Measurements from ENCODE around the gene ZNHIT1.
A peak's percentile ranks its signal among the peaks of the same experiment; 100 is the strongest.
"Not testable (repeated sequence)": the region's sequence is repeated elsewhere in the genome, so short reads cannot be mapped to it uniquely, and the experiment has no call there.

The ZNHIT1 gene

GRCh38 chr7:101251871-101252659 is 34.1 kb downstream of the ZNHIT1 start:
- H3K4me3 ChIP-seq (ENCODE audit: low read depth in 1 of 5, low read length in 5 of 5), result peak overlapping the region; percentile 90 to 99 (median 97)
- peaks cover 0 to 2% (median 0%) of the 10 kb centered on the region in 5 donors for H3K27me3 ChIP-seq (ENCODE audit: control insufficient read depth in 5 of 5, insufficient read depth in 4 of 5, low read length in 5 of 5)
- peaks cover 0 to 18% (median 3%) of the 10 kb centered on the region in 5 donors for H3K36me3 ChIP-seq (ENCODE audit: control insufficient read depth in 5 of 5, insufficient read depth in 5 of 5, low read length in 5 of 5)
- H3K9me3 ChIP-seq (ENCODE audit: control insufficient read depth in 5 of 5, low read length in 5 of 5), result no peaks in the 10 kb centered on the region
- peaks cover 1 to 25% (median 18%) of the 10 kb centered on the region in 5 donors for H3K4me1 ChIP-seq (ENCODE audit: control insufficient read depth in 5 of 5, insufficient read depth in 5 of 5, low read length in 5 of 5)
- peak overlapping the region; percentile 94 to 99 (median 95) for H3K9ac ChIP-seq (ENCODE audit: low read length in 5 of 5)
- peak overlapping the region; percentile 80 for H3K27ac ChIP-seq (ENCODE audit: low read depth, low read length)

- not testable (repeated sequence) for H3K4me3 ChIP-seq (ENCODE audit: low read depth in 1 of 5, low read length in 5 of 5); H3K9ac ChIP-seq (ENCODE audit: low read length in 5 of 5); H3K27me3 ChIP-seq (ENCODE audit: control insufficient read depth in 5 of 5, insufficient read depth in 4 of 5, low read length in 5 of 5); H3K27ac ChIP-seq (ENCODE audit: low read depth, low read length); H3K9me3 ChIP-seq (ENCODE audit: control insufficient read depth in 5 of 5, low read length in 5 of 5)
- Histone ChIP-seq H3K36me3 (ENCODE audit: control insufficient read depth in 5 of 5, insufficient read depth in 5 of 5, low read length in 5 of 5) (peaks cover 0 to 14% (median 0%) of the 10 kb centered on the region in 5 donors), H3K4me1 (ENCODE audit: control insufficient read depth in 5 of 5, insufficient read depth in 5 of 5, low read length in 5 of 5) (peaks cover 1 to 25% (median 18%) of the 10 kb centered on the region in 5 donors)
These were observed 35.2 kb downstream of the ZNHIT1 start for GRCh38 chr7:101253199-101253598.

- Histone ChIP-seq H3K4me1 (ENCODE audit: control insufficient read depth in 5 of 5, insufficient read depth in 5 of 5, low read length in 5 of 5) (peaks cover 1 to 19% (median 12%) of the 10 kb centered on the region in 5 donors), H3K9ac (ENCODE audit: low read length in 5 of 5) (no peak overlapping the region), H3K4me3 (ENCODE audit: low read depth in 1 of 5, low read length in 5 of 5) (no peak overlapping the region), H3K27me3 (ENCODE audit: control insufficient read depth in 5 of 5, insufficient read depth in 4 of 5, low read length in 5 of 5) (peaks cover 0 to 2% (median 0%) of the 10 kb centered on the region in 5 donors), H3K36me3 (ENCODE audit: control insufficient read depth in 5 of 5, insufficient read depth in 5 of 5, low read length in 5 of 5) (no peaks in the 10 kb centered on the region), H3K27ac (ENCODE audit: low read depth, low read length) (no peak overlapping the region), H3K9me3 (ENCODE audit: control insufficient read depth in 5 of 5, low read length in 5 of 5) (no peaks in the 10 kb centered on the region)
These were observed 37.8 kb downstream of the ZNHIT1 start for GRCh38 chr7:101255796-101256195.

- H3K27me3 ChIP-seq (ENCODE audit: control insufficient read depth in 5 of 5, insufficient read depth in 4 of 5, low read length in 5 of 5), result peaks cover 0 to 2% (median 0%) of the 10 kb centered on the region in 5 donors
- no peaks in the 10 kb centered on the region for H3K4me1 ChIP-seq (ENCODE audit: control insufficient read depth in 5 of 5, insufficient read depth in 5 of 5, low read length in 5 of 5)
- H3K9ac ChIP-seq (ENCODE audit: low read length in 5 of 5), result no peak overlapping the region
- no peaks in the 10 kb centered on the region for H3K36me3 ChIP-seq (ENCODE audit: control insufficient read depth in 5 of 5, insufficient read depth in 5 of 5, low read length in 5 of 5)
- no peaks in the 10 kb centered on the region for H3K9me3 ChIP-seq (ENCODE audit: control insufficient read depth in 5 of 5, low read length in 5 of 5)
- H3K27ac ChIP-seq (ENCODE audit: low read depth, low read length), result no peak overlapping the region
- H3K4me3 ChIP-seq (ENCODE audit: low read depth in 1 of 5, low read length in 5 of 5), result no peak overlapping the region
These were observed 40.3 kb downstream of the ZNHIT1 start for GRCh38 chr7:101258243-101258731.

- not testable (repeated sequence) for H3K4me1 ChIP-seq (ENCODE audit: control insufficient read depth in 5 of 5, insufficient read depth in 5 of 5, low read length in 5 of 5); H3K9ac ChIP-seq (ENCODE audit: low read length in 5 of 5); H3K4me3 ChIP-seq (ENCODE audit: low read depth in 1 of 5, low read length in 5 of 5); H3K27me3 ChIP-seq (ENCODE audit: control insufficient read depth in 5 of 5, insufficient read depth in 4 of 5, low read length in 5 of 5); H3K27ac ChIP-seq (ENCODE audit: low read depth, low read length); H3K9me3 ChIP-seq (ENCODE audit: control insufficient read depth in 5 of 5, low read length in 5 of 5); H3K36me3 ChIP-seq (ENCODE audit: control insufficient read depth in 5 of 5, insufficient read depth in 5 of 5, low read length in 5 of 5)
These were observed 46.2 kb downstream of the ZNHIT1 start for GRCh38 chr7:101264102-101264706.

GRCh38 chr7:101265622-101266516 is 47.9 kb downstream of the ZNHIT1 start:
- Histone ChIP-seq H3K9me3 (ENCODE audit: control insufficient read depth in 5 of 5, low read length in 5 of 5) (no peaks in the 10 kb centered on the region), H3K36me3 (ENCODE audit: control insufficient read depth in 5 of 5, insufficient read depth in 5 of 5, low read length in 5 of 5) (no peaks in the 10 kb centered on the region), H3K9ac (ENCODE audit: low read length in 5 of 5) (no peak overlapping the region), H3K4me3 (ENCODE audit: low read depth in 1 of 5, low read length in 5 of 5) (no peak overlapping the region), H3K27me3 (ENCODE audit: control insufficient read depth in 5 of 5, insufficient read depth in 4 of 5, low read length in 5 of 5) (peaks cover 0 to 5% (median 0%) of the 10 kb centered on the region in 5 donors), H3K27ac (ENCODE audit: low read depth, low read length) (no peak overlapping the region), H3K4me1 (ENCODE audit: control insufficient read depth in 5 of 5, insufficient read depth in 5 of 5, low read length in 5 of 5) (no peaks in the 10 kb centered on the region)

- H3K9ac ChIP-seq (ENCODE audit: low read length in 5 of 5), result no peak overlapping the region
- peaks cover 0 to 5% (median 0%) of the 10 kb centered on the region in 5 donors for H3K27me3 ChIP-seq (ENCODE audit: control insufficient read depth in 5 of 5, insufficient read depth in 4 of 5, low read length in 5 of 5)
- H3K36me3 ChIP-seq (ENCODE audit: control insufficient read depth in 5 of 5, insufficient read depth in 5 of 5, low read length in 5 of 5), result no peaks in the 10 kb centered on the region
- H3K9me3 ChIP-seq (ENCODE audit: control insufficient read depth in 5 of 5, low read length in 5 of 5), result no peaks in the 10 kb centered on the region
- no peak overlapping the region for H3K27ac ChIP-seq (ENCODE audit: low read depth, low read length)
- H3K4me3 ChIP-seq (ENCODE audit: low read depth in 1 of 5, low read length in 5 of 5), result no peak overlapping the region
- no peaks in the 10 kb centered on the region for H3K4me1 ChIP-seq (ENCODE audit: control insufficient read depth in 5 of 5, insufficient read depth in 5 of 5, low read length in 5 of 5)
These were observed 51.7 kb downstream of the ZNHIT1 start for GRCh38 chr7:101269664-101270063.

- Histone ChIP-seq H3K4me3 (ENCODE audit: low read depth in 1 of 5, low read length in 5 of 5) (no peak overlapping the region), H3K27me3 (ENCODE audit: control insufficient read depth in 5 of 5, insufficient read depth in 4 of 5, low read length in 5 of 5) (peaks cover 0 to 6% (median 5%) of the 10 kb centered on the region in 5 donors), H3K9ac (ENCODE audit: low read length in 5 of 5) (no peak overlapping the region), H3K9me3 (ENCODE audit: control insufficient read depth in 5 of 5, low read length in 5 of 5) (no peaks in the 10 kb centered on the region), H3K27ac (ENCODE audit: low read depth, low read length) (no peak overlapping the region), H3K4me1 (ENCODE audit: control insufficient read depth in 5 of 5, insufficient read depth in 5 of 5, low read length in 5 of 5) (no peaks in the 10 kb centered on the region), H3K36me3 (ENCODE audit: control insufficient read depth in 5 of 5, insufficient read depth in 5 of 5, low read length in 5 of 5) (no peaks in the 10 kb centered on the region)
These were observed 53.1 kb downstream of the ZNHIT1 start for GRCh38 chr7:101271021-101271420.

GRCh38 chr7:101273206-101273605 is 55.2 kb downstream of the ZNHIT1 start:
- Histone ChIP-seq H3K27ac (ENCODE audit: low read depth, low read length) (no peak overlapping the region), H3K4me1 (ENCODE audit: control insufficient read depth in 5 of 5, insufficient read depth in 5 of 5, low read length in 5 of 5) (no peaks in the 10 kb centered on the region), H3K36me3 (ENCODE audit: control insufficient read depth in 5 of 5, insufficient read depth in 5 of 5, low read length in 5 of 5) (no peaks in the 10 kb centered on the region)

More at GRCh38 chr7:101273206-101273605, 55.2 kb downstream of the ZNHIT1 start:
- H3K4me3 ChIP-seq (ENCODE audit: low read depth in 1 of 5, low read length in 5 of 5), result no peak overlapping the region
- H3K27me3 ChIP-seq (ENCODE audit: control insufficient read depth in 5 of 5, insufficient read depth in 4 of 5, low read length in 5 of 5), result peaks cover 0 to 15% (median 7%) of the 10 kb centered on the region in 5 donors
- no peaks in the 10 kb centered on the region for H3K9me3 ChIP-seq (ENCODE audit: control insufficient read depth in 5 of 5, low read length in 5 of 5)
- H3K9ac ChIP-seq (ENCODE audit: low read length in 5 of 5), result no peak overlapping the region

Measured in subcutaneous abdominal adipose tissue (tissue), 5 donors.